NCI-H128 (cell line): Measurements from ENCODE around the gene PAPPA2.
"Not testable (repeated sequence)": the region's sequence is repeated elsewhere in the genome, so short reads cannot be mapped to it uniquely, and the experiment has no call there.

Experiments
- DNase-seq: peaks from one replicate; lab custom pipeline; 2025; ENCODE audit not compliant: unreplicated experiment; lab: John Stamatoyannopoulos, UW

The PAPPA2 gene, protein sequence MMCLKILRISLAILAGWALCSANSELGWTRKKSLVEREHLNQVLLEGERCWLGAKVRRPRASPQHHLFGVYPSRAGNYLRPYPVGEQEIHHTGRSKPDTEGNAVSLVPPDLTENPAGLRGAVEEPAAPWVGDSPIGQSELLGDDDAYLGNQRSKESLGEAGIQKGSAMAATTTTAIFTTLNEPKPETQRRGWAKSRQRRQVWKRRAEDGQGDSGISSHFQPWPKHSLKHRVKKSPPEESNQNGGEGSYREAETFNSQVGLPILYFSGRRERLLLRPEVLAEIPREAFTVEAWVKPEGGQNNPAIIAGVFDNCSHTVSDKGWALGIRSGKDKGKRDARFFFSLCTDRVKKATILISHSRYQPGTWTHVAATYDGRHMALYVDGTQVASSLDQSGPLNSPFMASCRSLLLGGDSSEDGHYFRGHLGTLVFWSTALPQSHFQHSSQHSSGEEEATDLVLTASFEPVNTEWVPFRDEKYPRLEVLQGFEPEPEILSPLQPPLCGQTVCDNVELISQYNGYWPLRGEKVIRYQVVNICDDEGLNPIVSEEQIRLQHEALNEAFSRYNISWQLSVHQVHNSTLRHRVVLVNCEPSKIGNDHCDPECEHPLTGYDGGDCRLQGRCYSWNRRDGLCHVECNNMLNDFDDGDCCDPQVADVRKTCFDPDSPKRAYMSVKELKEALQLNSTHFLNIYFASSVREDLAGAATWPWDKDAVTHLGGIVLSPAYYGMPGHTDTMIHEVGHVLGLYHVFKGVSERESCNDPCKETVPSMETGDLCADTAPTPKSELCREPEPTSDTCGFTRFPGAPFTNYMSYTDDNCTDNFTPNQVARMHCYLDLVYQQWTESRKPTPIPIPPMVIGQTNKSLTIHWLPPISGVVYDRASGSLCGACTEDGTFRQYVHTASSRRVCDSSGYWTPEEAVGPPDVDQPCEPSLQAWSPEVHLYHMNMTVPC (N-terminal part only)

DNA sequence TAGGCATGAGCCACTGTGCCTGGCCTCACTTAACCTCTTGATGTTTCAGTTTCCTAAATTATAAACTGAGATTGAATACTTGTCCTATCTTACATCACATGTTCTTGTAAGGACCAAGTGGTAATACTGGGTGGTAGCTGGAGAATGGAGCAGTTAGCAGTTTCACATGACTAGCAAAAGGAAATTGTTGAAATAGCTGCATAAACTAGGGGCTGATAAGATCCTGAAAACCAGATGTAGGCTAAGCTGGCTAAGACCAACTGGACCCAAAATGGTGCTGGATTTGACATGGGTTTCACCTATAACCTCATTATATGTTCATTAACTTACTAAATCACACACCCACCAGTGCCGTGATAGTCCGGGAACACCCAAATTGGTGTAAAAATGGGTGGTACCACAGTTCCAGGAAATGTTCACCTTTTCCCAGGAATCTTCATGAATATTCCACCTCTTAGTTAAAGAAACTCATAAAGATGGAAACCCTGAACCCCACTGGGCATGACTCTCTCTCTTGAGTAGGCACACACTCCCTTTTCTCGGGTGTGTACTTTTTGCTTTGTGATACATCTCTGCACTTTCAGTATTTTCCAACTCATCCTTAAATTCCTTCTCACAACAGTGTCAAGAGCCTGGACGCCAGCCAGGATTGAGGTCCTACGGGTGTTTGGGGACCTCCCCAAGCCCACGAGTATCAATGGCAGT, at the start of gene PAPPA2:
Gene PAPPA2, plus strand, starts transcription at position 502 of the 705 bp plus-strand sequence. CDS start 93,148 bp downstream, outside the sequence.
- DNase-seq, result no peak

DNA sequence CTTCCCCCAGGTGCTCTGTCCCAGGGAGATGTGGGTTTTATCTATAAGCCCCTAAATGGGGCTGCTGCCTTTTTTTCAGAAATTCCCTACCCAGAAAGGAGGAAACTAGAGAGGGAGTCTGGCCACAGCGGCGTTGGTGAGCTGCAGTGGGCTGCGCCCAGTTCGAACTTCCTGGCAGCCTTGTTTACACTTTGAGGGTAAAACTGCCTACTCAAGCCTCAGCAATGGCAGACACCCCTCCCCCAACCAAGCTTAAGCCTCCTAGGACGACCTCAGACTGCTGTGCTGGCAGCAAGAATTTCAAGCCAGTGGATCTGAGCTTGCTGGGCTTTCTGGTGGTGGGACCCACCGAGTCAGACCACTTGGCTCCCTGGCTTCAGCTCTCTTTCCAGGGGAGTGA, 46.2 kb upstream of the PAPPA2 start:
- DNase-seq, result no peak

DNA sequence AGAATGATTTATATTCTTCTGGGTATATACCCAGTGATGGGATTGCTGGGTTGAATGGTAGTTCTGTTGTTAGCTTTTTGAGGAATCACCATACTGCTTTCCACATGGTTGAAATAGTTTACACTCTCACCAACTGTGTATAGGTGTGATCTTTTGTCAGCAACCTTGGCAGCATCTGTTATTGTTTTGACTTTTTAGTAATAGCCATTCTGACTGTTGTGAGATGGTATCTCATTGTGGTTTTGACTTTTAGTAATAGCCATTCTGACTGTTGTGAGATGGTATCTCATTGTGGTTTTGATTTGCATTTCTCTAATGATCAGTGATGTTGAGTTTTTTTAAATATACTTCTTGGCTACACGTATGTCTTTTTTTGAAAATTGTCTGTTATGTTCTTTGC, 43.4 kb upstream of the PAPPA2 start:
- DNase-seq, result not testable (repeated sequence)

DNA sequence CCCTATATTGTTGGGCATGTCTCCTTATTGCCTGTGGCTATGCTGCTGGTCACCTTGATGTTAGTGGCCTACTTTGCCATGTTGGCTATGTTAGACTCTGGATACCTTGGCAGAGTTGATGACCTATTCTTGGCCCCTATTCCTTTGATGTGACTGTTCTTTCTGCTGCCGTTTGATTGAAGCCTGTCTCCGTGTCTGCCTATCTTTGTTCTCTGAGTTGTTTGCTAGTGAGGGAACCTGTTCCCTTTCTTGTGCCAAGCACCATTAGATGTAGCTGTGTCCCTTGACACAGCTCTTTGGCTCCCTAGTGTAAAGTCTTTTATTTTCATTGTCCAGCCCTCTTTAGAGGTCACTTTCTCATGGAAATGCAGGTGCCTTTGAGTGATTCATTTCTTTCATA, 28.7 kb upstream of the PAPPA2 start:
- DNase-seq, result no peak

DNA sequence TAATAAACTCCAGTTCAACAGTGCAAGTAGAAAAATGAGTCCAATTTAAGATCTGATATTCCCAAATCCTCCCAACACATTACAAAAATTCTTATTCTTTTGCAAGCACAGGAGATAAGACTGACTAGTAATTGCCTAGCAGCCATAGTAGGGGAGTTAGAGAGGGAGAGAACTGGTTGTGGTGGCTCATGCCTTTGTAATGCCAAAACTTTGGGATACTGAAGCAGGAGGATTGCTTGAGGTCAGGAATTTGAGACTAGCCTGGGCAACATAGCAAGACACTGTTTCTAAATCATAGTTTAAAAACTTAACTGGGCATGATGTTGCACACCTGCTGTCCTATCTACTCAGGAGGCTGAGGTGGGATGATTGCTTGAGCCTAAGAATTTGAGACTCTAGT, 26.7 kb upstream of the PAPPA2 start:
- no peak for DNase-seq

DNA sequence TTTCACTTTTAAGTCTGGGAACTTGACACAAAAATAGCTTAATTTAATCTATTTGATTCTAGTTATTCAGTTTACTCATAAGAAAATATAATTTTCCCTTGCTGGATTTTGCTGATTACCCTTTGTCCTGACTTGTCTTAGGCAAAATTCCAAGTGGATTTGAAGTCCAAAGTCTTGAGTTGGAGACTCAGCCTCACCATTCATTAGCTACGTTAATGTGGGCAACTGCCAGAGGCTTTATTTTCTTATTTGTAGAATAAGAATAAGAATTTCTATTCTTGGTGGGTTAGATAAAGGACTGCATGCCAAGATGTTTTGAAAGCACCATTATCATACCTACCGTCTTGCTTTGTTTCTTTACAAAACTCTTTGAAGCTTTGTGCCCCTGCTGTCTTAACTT, 22.8 kb upstream of the PAPPA2 start:
- DNase-seq, result no peak

DNA sequence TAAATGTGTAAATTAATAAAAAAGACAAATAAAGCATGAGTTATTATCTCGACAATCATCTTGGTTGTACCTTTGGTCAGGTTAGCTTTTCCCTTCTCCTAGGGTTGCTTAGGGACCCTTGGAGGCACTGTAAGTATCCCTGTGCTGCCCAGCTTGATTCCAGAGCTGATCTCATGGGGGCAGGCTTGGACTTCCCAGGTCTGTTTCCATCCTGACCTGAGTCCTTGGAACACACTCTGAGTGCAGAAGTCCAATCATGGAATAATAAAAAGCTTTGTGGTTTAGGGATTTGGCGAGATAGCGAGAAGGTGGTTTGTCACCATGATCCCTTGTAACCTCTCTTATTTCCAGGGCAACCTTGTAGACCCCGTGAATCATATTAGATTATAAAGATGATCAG, 18.7 kb upstream of the PAPPA2 start:
- no peak for DNase-seq

DNA sequence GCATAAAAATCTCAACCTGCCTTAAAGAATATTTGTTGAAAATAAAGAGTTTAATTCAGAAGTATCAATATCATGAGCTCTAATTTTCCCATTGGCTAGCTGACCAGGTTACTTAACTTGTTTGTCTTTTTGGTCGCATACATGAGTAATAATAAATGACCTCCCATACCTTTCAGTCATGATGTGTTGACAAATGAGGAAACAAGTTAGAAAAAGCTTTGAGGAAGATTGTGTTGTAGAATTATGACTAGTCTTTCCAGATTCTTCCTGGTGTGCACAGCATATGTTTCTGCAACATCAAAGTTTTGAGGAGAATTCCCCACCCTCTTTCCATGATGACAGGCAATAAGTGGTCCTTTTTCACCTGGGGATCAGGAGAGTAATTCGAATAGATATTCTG, 17.6 kb upstream of the PAPPA2 start:
- DNase-seq, result no peak

DNA sequence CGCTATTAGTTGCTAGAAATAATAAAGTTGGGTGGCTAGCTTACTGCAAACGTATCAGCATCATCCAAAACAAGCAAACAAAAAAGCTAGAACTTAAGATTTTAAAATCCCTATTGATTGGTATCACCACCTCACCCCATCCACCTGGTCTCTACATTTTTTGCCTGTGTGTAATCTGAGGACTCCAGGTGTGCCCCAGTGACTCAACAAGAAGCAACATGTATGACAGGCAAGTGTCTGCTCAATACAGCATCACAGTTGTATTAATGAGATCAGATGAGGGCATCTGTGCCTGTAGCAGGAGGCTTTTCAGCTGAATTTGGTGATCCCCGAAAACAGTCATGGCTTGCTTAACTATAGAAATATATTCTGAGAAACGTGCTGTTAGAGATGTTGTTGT, 14.6 kb upstream of the PAPPA2 start:
- no peak for DNase-seq

DNA sequence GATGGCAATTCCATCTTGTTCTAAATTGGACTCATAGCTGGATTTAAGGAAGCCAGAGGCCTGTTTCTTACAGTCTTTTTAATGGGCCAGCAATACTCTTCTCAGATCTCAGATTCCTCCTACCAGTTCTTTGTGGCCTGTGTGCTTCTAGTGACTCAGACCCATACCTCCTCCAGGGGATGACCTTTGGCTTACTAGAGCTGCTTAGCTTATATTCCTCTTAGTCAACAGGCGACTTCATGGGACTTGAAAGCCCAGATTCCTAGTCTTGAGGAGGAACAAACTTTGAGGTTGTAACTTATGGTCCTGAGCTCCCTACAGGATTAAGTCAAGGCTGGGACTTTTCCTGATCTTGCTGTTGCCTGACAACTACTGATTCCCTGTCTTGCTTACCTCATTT, 12.4 kb upstream of the PAPPA2 start:
- no peak for DNase-seq

DNA sequence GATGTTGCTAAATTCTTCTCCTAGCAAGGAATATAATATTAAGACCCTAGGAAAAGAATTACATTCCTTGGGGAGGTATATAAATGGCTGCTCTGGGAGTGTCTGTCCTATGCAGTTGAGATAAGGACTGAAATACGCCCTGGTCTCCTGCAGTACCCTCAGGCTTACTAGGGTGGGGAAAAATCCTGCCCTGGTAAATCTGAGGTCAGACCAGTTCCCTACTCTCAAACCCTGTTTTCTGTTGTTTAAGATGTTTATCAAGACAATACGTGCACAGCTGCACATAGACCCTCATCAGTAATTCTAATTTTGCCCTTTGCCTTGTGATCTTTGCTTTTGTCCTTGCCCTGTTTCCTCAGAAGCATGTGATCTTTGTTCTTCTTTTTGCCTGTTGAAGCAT, 11.2 kb upstream of the PAPPA2 start:
- DNase-seq, result not testable (repeated sequence)

DNA sequence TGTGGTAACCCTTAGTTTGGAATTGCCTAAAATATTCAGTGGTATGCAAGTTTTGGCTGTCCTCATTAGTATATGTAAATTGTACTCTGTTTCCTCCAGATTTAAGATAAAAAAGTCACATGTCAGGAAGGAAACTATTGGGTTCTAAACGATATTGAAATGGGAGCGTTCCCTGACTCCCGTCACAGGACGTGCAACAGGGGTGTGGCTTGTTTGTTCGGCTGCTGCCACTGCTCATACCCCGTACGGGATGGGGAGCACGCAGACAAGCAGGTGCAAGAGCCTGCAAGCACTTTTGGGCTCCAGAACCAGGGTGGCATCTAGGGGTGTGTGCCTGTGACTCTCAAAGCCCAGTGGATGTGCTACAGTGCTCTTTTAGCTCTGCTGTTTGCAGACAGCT, 6.2 kb upstream of the PAPPA2 start:
- no peak for DNase-seq

DNA sequence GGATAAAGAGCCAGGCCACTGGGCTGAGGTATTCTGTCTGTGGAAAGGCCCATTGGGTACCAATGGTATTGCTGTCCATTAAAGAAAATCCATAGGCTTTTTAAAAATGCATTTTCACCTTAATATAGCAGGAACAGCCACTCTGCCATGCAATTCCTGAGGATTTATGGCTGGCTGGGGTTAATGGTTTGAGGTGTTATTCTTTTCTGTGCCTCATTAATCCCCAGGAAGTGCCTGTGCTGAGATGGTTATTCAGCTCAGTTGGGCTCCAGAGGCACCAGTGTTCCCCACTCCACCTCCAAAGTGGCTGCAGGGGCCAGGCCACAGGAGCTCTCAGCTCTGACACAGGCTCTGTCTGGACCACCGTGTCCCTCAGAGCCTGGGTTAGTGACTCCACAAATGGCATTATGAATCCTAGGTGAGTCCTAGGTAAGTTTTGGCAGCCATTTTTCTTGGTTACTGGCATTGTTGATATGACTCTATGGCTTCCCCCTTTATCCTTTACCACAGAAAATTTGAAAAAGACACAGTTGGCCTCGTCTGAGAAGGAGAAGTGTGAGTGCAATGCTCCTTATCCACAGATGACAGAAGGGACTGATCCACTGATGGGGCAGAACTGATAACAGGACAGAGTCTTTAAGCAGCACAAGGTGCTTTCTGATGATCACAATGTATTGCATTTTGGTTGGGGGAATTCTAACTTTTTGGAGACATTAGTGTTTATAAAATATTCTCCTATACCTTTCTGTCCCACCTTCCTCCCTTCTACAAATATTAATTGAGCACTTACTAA, 2.2 kb upstream of the PAPPA2 start:
- no peak for DNase-seq

DNA sequence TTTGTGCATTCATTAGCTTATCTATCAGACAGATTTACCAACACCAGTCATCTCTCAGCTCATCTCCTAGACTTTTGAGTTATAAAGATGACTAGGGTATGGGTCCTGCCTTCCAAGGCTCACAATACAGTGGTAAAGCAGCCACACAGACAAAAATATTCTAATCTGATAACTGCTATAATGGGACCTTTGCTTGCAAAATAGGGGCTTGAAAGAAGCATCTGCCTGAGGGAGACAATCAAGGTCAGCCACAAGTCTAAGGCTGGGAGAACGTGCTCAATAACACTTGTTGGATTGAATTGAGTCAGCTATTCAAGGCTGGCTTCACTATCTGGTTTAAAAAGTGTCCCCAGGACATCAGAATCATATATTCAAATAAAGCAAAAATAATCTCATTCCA, 1.4 kb upstream of the PAPPA2 start:
- no peak for DNase-seq

DNA sequence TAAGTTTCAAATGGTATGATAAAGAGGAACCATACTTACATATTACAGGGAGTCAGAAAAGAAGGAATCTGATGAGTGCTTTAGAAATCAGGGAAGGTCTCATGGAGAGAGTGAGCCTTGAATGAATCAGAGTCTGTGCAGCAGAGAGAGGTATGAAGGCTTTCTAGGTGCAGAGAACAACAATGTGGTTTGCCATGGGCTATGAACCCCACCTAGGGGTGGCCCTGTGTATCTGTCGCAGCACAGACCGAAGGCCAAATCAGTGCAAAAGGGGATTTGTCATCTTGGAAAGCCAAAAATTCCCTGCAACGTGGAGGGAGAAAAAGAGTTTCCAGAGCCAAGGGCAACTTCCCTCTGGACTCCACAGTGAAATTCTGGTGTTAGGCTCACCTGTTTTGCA, 3.5 kb downstream of the PAPPA2 start:
- no peak for DNase-seq

DNA sequence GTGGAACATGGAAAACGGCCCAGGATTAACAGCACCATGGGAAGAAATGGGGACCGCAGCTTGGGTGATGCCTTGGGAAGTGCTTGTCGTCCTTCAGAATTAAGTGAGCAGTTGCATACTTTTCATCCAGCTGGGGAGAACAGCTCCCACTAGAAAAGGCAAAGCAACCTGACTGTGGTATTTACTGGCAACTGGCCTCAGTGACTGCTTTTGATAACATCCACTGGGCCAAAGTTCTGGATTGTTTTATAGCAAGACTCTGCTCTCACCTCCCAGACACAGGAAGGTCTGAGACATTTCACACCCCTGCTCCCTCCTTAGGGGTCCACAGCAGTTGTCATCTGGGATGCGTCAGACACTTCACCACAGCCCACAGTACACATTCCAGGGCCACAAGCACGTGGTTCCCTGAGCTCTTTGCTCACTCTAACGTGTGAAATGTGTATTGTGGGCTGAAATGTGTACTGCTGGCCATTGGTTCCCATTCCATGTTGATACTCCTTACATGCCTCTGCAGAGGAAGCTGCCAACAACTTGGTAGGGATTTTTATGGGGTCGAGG, 6.6 kb downstream of the PAPPA2 start:
- no peak for DNase-seq

DNA sequence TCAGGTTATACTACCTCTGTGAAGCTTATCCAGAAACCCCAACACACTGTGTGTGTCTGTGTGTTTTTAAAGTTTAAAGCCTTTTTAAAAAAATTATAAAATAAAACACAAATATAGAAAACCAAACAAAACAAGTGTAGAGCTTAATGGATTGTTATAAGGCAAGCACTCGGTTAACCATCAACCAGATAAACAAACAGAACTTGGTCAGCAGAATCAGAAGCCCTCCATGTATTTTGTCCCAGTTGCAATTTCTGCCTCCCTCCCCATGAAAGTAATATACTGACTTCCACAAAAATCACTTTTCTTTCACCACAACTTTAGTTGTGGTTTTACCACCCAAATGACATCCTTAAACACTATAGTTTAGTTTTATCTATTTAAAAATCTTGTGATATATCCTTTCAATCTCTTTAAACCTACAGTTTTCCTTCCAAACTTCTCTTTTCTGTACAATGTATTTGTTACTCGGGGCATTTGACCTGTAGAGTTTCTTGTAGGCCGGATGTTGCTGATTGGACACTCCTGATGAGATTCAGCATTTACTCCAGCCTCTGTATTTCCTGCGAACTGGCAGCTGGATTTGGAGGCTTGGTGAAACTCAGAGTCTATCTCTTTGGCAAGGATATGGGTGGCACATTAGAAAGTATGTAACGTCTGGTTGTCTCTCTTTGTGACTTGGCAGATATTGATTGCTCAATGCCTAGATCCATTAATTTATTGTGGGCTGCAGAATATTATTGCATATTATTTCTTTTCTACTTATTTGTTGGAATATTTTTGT, 8.6 kb downstream of the PAPPA2 start:
- no peak for DNase-seq

DNA sequence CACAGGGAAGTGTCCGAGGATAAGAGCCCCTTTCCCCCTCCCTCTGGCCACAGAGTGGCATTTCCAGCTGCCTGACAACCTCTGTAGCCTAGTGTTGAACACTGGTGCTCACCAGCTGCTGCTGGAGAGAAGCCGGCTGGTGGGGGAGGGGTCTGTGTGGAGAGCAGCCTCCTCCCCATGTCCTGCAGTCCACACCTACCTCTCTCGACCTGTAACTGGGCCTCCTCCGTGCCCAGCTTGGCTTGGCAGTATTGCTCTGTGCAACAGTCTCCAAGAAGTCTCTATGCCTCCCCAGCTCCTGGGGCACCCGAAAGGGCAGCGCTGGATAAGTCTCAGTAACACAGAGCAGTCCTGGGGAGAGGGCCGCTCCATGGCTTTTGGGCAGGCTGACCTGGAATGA, 17.0 kb downstream of the PAPPA2 start:
- DNase-seq, result no peak

DNA sequence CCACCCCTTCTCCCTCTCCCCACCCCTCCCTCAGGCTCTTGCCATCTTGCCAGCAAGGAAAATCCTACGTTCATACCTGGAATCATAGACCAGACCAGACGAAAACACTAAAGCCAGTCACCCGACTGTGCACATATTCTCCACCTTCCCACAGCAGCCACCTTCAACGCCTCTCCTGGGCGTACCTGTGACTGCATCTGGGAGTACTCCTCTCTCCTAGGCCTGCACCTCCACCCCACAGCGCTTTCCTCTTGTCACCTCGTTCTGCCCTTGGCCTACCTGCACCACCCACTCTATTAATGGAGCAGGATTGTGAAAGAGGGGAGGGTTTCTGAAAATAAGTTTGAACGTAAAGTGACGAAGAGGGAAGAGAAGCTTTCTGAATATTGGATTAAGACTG, 17.8 kb downstream of the PAPPA2 start:
- no peak for DNase-seq

DNA sequence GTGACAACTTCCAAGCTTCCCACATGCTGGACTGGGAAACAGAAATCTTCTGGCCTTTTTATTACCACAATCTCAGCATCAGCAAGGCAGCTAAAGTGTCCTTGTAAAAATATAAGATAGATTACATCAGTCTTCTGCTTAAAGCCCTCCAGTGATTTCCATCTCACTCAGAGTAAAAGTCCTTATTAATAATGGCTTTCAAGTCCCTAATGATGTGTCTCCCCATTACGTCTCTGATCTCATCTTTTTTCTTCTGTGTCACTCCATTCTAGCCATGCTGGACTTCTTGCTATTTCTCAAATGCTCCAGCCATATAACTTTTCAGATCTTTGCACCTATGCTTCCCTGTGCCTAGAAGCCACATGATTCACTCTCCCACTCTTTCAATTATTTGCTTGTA, 22.1 kb downstream of the PAPPA2 start:
- DNase-seq, result no peak
